ENCODE measurements around the gene ARHGEF37. TPM values are rescaled to one million over a fixed set of nuclear protein-coding genes. Genes with fewer than 3 reads are reported as not detected.

The ARHGEF37 gene
- total RNA-seq, 1 donor = 0.72 TPM

GRCh38 chr5:149674686-149675085 lies 93.4 kb downstream of the ARHGEF37 start:
- Histone ChIP-seq H3K36me3 (ENCODE audit: insufficient read depth, low read length) (no peaks in the 10 kb centered on the region), H3K4me2 (ENCODE audit: insufficient read depth, low read length) (no peak overlapping the region), H3K27me3 (ENCODE audit: insufficient read depth, low read length) (peaks cover 23% of the 10 kb centered on the region), H3K27ac (ENCODE audit: low read depth, low read length) (no peak overlapping the region), H3K9me3 (ENCODE audit: low read depth, low read length) (no peaks in the 10 kb centered on the region), H4K20me1 (ENCODE audit: insufficient read depth, low read length) (no peaks in the 10 kb centered on the region), H3K79me2 (ENCODE audit: insufficient read depth, low read length) (no peaks in the 10 kb centered on the region), H2AFZ (ENCODE audit: low read length) (no peak overlapping the region), H3K4me3 (ENCODE audit: insufficient read depth, low read length) (no peak overlapping the region), H3K4me1 (ENCODE audit: insufficient read depth, low read length) (no peaks in the 10 kb centered on the region)
- TF ChIP-seq CTCF (IDR thresholded peaks at IDR 0.05; ENCODE audit: extremely low read depth, low read depth, low read length) = no peak
- DNase-seq (ENCODE audit: insufficient read length, low spot score, missing footprints) = no peak

GRCh38 chr5:149675610-149676201 lies 94.4 kb downstream of the ARHGEF37 start:
- no peaks in the 10 kb centered on the region for H3K9me3 ChIP-seq (ENCODE audit: low read depth, low read length)
- H3K36me3 ChIP-seq (ENCODE audit: insufficient read depth, low read length) = no peaks in the 10 kb centered on the region
- no peak overlapping the region for H2AFZ ChIP-seq (ENCODE audit: low read length)
- H3K4me2 ChIP-seq (ENCODE audit: insufficient read depth, low read length) = no peak overlapping the region
- no peak overlapping the region for H3K27ac ChIP-seq (ENCODE audit: low read depth, low read length)
- no peaks in the 10 kb centered on the region for H3K4me1 ChIP-seq (ENCODE audit: insufficient read depth, low read length)
- peaks cover 23% of the 10 kb centered on the region for H3K27me3 ChIP-seq (ENCODE audit: insufficient read depth, low read length)
- H3K4me3 ChIP-seq (ENCODE audit: insufficient read depth, low read length) = no peak overlapping the region
- H3K79me2 ChIP-seq (ENCODE audit: insufficient read depth, low read length) = no peaks in the 10 kb centered on the region
- TF ChIP-seq CTCF (IDR thresholded peaks at IDR 0.05; ENCODE audit: extremely low read depth, low read depth, low read length) = no peak
- H4K20me1 ChIP-seq (ENCODE audit: insufficient read depth, low read length) = no peaks in the 10 kb centered on the region
- DNase-seq (ENCODE audit: insufficient read length, low spot score, missing footprints) = no peak

- peaks cover 28% of the 10 kb centered on the region for H3K27me3 ChIP-seq (ENCODE audit: insufficient read depth, low read length)
- no peak for DNase-seq (ENCODE audit: insufficient read length, low spot score, missing footprints)
- no peak overlapping the region for H3K4me3 ChIP-seq (ENCODE audit: insufficient read depth, low read length)
- no peak overlapping the region for H3K4me2 ChIP-seq (ENCODE audit: insufficient read depth, low read length)
- no peak overlapping the region for H2AFZ ChIP-seq (ENCODE audit: low read length)
- H3K36me3 ChIP-seq (ENCODE audit: insufficient read depth, low read length) = no peaks in the 10 kb centered on the region
- no peak for TF ChIP-seq CTCF (IDR thresholded peaks at IDR 0.05; ENCODE audit: extremely low read depth, low read depth, low read length)
- no peaks in the 10 kb centered on the region for H4K20me1 ChIP-seq (ENCODE audit: insufficient read depth, low read length)
- H3K27ac ChIP-seq (ENCODE audit: low read depth, low read length) = no peak overlapping the region
- H3K79me2 ChIP-seq (ENCODE audit: insufficient read depth, low read length) = no peaks in the 10 kb centered on the region
- H3K4me1 ChIP-seq (ENCODE audit: insufficient read depth, low read length) = no peaks in the 10 kb centered on the region
- no peaks in the 10 kb centered on the region for H3K9me3 ChIP-seq (ENCODE audit: low read depth, low read length)
Measured at GRCh38 chr5:149677731-149678130, 96.4 kb downstream of the ARHGEF37 start.

GRCh38 chr5:149679876-149680809 lies 98.8 kb downstream of the ARHGEF37 start:
- Histone ChIP-seq H3K36me3 (ENCODE audit: insufficient read depth, low read length) (no peaks in the 10 kb centered on the region), H3K4me1 (ENCODE audit: insufficient read depth, low read length) (no peaks in the 10 kb centered on the region), H3K79me2 (ENCODE audit: insufficient read depth, low read length) (no peaks in the 10 kb centered on the region), H3K4me2 (ENCODE audit: insufficient read depth, low read length) (no peak overlapping the region), H2AFZ (ENCODE audit: low read length) (no peak overlapping the region), H3K9me3 (ENCODE audit: low read depth, low read length) (no peaks in the 10 kb centered on the region), H4K20me1 (ENCODE audit: insufficient read depth, low read length) (no peaks in the 10 kb centered on the region), H3K27ac (ENCODE audit: low read depth, low read length) (no peak overlapping the region), H3K27me3 (ENCODE audit: insufficient read depth, low read length) (peaks cover 44% of the 10 kb centered on the region), H3K4me3 (ENCODE audit: insufficient read depth, low read length) (no peak overlapping the region)
- no peak for TF ChIP-seq CTCF (IDR thresholded peaks at IDR 0.05; ENCODE audit: extremely low read depth, low read depth, low read length)
- no peak for DNase-seq (ENCODE audit: insufficient read length, low spot score, missing footprints)
